ENCODE data around the gene RETSAT. TPM values are rescaled to one million over a fixed set of nuclear protein-coding genes. Genes with fewer than 3 reads are reported as not detected.

Gene RETSAT
- total RNA-seq, 1 donor from 2014 or later = 20.6 TPM

DNA sequence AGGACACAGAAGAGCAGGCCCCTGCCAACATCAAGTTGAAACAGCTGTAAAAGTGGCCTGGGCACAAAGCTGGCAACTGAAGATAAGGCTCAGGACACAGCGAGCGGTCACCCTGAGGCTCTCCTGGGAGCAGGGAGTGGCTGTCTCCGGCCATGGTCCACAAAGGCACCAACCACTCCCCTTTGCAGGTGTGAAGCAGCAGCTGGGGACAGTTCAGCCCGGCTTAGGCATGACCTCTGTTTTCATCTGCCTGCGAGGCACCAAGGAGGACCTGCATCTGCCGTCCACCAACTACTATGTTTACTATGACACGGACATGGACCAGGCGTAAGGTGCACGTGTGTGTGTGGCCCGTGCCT, 39.5 kb downstream of the RETSAT start:
- no peak for DNase-seq (ENCODE audit: low spot score in 2 of 2)
- H3K27me3 ChIP-seq = no peaks in the 10 kb centered on the region
- no peak overlapping the region for H3K27ac ChIP-seq
- no peaks in the 10 kb centered on the region for H3K9me3 ChIP-seq
- H3K4me3 ChIP-seq = no peak overlapping the region
- intact Hi-C loops (cut with DNase I) = no loop called here
- peaks cover 19 to 48% of the 10 kb centered on the region in 2 donors for H3K36me3 ChIP-seq
- TF ChIP-seq, protein P1, sequence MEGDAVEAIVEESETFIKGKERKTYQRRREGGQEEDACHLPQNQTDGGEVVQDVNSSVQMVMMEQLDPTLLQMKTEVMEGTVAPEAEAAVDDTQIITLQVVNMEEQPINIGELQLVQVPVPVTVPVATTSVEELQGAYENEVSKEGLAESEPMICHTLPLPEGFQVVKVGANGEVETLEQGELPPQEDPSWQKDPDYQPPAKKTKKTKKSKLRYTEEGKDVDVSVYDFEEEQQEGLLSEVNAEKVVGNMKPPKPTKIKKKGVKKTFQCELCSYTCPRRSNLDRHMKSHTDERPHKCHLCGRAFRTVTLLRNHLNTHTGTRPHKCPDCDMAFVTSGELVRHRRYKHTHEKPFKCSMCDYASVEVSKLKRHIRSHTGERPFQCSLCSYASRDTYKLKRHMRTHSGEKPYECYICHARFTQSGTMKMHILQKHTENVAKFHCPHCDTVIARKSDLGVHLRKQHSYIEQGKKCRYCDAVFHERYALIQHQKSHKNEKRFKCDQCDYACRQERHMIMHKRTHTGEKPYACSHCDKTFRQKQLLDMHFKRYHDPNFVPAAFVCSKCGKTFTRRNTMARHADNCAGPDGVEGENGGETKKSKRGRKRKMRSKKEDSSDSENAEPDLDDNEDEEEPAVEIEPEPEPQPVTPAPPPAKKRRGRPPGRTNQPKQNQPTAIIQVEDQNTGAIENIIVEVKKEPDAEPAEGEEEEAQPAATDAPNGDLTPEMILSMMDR (IDR thresholded peaks at IDR 0.05) = no peak
- peaks cover 0 to 7% of the 10 kb centered on the region in 2 donors for H3K4me1 ChIP-seq

DNA sequence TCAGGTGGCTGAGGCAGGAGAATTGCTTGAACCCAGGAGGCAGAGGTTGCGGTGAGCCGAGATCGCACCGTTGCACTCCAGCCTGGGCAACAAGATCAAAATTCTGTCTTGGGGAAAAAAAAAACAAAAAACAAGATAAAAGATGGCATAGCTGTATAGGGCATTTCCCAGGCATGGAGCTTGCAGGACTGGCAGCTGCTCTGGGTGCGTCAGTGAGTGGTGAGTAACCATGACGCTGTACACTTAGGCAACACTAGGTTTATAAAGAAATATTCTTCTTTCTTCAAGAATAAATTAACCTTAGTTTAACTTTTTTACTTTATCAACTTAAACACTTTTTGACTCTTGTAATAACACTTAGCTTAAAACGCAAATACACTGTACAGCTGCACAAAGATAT, 41.9 kb downstream of the RETSAT start:
- Histone ChIP-seq H3K27me3 (no peaks in the 10 kb centered on the region), H3K4me1 (peaks cover 4 to 8% of the 10 kb centered on the region in 2 donors), H3K4me3 (no peak overlapping the region), H3K27ac (peak overlapping the region in 1 of 2 donors; percentile 22), H3K36me3 (peaks cover 22 to 39% of the 10 kb centered on the region in 2 donors), H3K9me3 (no peaks in the 10 kb centered on the region)
- TF ChIP-seq, protein P1 (IDR thresholded peaks at IDR 0.05) = no peak
- intact Hi-C loops (cut with DNase I) = no loop called here
- no peak for DNase-seq (ENCODE audit: low spot score in 2 of 2)

DNA sequence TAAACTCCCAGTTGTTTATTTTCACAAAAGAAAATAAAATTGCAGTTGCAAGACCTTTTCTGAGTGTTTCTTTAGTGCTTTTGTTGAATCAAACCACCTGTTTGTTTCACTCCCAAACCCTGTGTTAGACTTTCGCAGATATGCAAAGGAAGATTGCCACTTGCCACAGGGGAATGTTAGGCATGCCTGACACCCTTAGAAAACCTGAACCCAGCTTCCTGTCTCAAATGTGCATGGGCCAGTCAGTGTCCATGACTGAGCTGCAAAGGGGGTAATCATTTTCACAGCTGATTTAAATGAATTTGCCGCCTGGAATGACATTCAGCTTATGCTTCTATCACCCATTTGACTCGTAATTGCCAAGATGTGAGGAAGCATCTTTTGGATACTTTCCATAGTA, 44.0 kb downstream of the RETSAT start:
- intact Hi-C loops (cut with DNase I) = no loop called here
- TF ChIP-seq, protein P1 (IDR thresholded peaks at IDR 0.05) = no peak

DNA sequence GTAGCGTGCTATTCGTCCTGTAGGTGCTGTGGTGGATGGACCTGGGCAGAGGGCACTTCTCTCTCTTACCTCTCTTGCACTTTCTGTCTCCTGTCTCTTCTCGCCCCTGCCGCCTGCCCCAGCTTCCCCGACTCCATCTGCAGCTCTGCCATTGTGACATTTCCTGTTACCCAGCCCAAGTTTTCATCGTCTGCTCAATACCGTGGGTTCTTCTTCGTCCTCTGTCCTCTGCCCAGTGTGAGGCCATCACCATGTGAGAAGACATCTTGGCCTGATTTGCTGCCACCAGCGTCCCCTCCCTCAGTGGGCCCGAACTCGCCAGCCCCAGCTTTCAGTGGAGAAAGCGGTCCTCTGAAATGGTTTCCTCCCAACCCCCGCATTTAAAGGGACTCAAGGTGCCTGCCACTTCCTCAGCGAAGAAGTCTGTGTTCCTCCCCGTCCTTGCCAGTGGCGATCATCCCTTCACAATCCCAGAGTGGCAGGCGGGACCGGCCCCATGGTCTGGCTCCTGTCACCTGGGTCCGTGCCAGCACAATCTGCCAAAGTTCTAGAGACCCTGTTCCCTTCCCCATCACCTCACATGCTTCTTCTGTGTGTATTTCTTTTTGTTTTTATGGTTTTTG, 44.5 kb downstream of the RETSAT start:
- intact Hi-C loops (cut with DNase I) = no loop called here
- H3K36me3 ChIP-seq = peaks cover 37 to 42% of the 10 kb centered on the region in 2 donors
- H3K27me3 ChIP-seq = no peaks in the 10 kb centered on the region
- H3K27ac ChIP-seq = peak overlapping the region; percentile 64 to 66
- no peak overlapping the region for H3K4me3 ChIP-seq
- TF ChIP-seq, protein P1 (IDR thresholded peaks at IDR 0.05) = no peak
- peaks cover 4 to 8% of the 10 kb centered on the region in 2 donors for H3K4me1 ChIP-seq
- H3K9me3 ChIP-seq = no peaks in the 10 kb centered on the region
- no peak for DNase-seq (ENCODE audit: low spot score in 2 of 2)

More for the DNA sequence above, 44.0 kb downstream of the RETSAT start:
- no peaks in the 10 kb centered on the region for H3K27me3 ChIP-seq
- peaks cover 34 to 42% of the 10 kb centered on the region in 2 donors for H3K36me3 ChIP-seq
- H3K4me1 ChIP-seq = peaks cover 4 to 8% of the 10 kb centered on the region in 2 donors
- no peaks in the 10 kb centered on the region for H3K9me3 ChIP-seq
- H3K27ac ChIP-seq = peak overlapping the region in 1 of 2 donors; percentile 66
- no peak for DNase-seq (ENCODE audit: low spot score in 2 of 2)
- H3K4me3 ChIP-seq = no peak overlapping the region

DNA sequence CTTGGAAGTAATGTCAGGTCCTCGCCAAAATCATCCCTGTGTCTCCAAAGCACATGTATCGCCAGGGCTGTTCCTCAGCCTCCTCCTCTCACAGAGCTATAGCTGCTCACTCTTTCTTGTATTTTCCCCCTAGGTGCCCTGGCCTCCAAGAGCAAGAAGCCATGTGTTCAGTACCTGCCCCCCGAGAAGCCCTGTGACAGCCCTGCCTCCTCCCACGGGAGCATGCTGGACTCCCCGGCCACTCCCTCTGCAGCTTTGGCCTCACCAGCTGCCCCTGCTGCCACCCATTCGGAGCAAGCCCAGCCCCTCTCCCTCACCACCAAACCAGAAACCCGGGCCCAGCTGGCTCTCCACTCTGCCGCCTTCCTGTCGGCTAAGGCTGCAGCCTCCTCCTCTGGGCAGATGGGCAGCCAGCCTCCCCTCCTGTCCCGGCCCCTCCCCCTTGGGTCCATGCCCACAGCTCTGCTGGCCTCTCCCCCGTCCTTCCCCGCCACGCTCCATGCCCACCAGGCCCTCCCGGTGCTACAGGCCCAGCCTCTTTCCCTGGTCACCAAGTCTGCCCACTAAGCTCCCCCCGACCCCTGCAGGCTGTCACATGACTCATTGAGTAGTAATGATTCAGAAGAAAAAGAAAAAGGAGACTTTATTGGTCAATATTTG, 45.3 kb downstream of the RETSAT start:
- Histone ChIP-seq H3K4me3 (no peak overlapping the region), H3K27me3 (no peaks in the 10 kb centered on the region), H3K9me3 (no peaks in the 10 kb centered on the region), H3K27ac (peak overlapping the region; percentile 64 to 66), H3K4me1 (peaks cover 4 to 8% of the 10 kb centered on the region in 2 donors), H3K36me3 (peaks cover 36 to 42% of the 10 kb centered on the region in 2 donors)
- intact Hi-C loops (cut with DNase I) = no loop called here
- TF ChIP-seq, protein P1 (IDR thresholded peaks at IDR 0.05) = no peak
- peak in 1 of 2 donors; percentile 79 for DNase-seq (ENCODE audit: low spot score in 2 of 2)

Measured in ascending aorta (tissue), 2 donors.